T-helper 17 cell (primary cell): ENCODE results near the gene TMEM8B. TPM values are rescaled to one million over a fixed set of nuclear protein-coding genes. Genes with fewer than 3 reads are reported as not detected.

Source experiments
- ATAC-seq: fragments of 150-1000 bp; cut with Tn5 transposase; 2 replicates; pipeline ENCODE4 v1.10.0; 2021; ENCODE audit warnings: mild to moderate bottlenecking, moderate library complexity
- DNase-seq, 3 donors: peaks; one replicate each; pipeline versions ENCODE4 v3.0.0 to v3.0.0-alpha.2; 2020 to 2021
- H3K9me3 ChIP-seq: one replicate; pipeline ENCODE4 v1.7.0; 2013; ENCODE audit warnings: low read length, mild to moderate bottlenecking; ENCODE audit not compliant: control insufficient read depth, poor library complexity, severe bottlenecking
- H3K27ac Mint-ChIP-seq: one replicate; pipeline ENCODE4 v1.8.0; 2022; ENCODE audit warnings: mild to moderate bottlenecking, moderate library complexity, mixed read lengths
- H3K27me3 Mint-ChIP-seq: one replicate; pipeline ENCODE4 v1.8.0; 2022; ENCODE audit warnings: mixed read lengths
- H3K36me3 Mint-ChIP-seq: one replicate; pipeline ENCODE4 v1.8.0; 2022; ENCODE audit warnings: low read depth, mixed read lengths
- H3K4me1 Mint-ChIP-seq: one replicate; pipeline ENCODE4 v1.8.0; 2022; ENCODE audit warnings: mild to moderate bottlenecking, mixed read lengths
- H3K4me3 Mint-ChIP-seq: one replicate; pipeline ENCODE4 v1.8.0; 2022; ENCODE audit warnings: mild to moderate bottlenecking, moderate library complexity, mixed read lengths
- total RNA-seq, 4 donors: library from RNA in 2 of 4; stranded (reverse) in 2 of 4; gene quantifications; one replicate each; pipeline ENCODE4 v1.2.3 and lab custom pipeline; 2022 to 2026

Gene TMEM8B
- total RNA-seq, 2 donors from 2014 or later, result 4.5 to 7.1 TPM

DNA sequence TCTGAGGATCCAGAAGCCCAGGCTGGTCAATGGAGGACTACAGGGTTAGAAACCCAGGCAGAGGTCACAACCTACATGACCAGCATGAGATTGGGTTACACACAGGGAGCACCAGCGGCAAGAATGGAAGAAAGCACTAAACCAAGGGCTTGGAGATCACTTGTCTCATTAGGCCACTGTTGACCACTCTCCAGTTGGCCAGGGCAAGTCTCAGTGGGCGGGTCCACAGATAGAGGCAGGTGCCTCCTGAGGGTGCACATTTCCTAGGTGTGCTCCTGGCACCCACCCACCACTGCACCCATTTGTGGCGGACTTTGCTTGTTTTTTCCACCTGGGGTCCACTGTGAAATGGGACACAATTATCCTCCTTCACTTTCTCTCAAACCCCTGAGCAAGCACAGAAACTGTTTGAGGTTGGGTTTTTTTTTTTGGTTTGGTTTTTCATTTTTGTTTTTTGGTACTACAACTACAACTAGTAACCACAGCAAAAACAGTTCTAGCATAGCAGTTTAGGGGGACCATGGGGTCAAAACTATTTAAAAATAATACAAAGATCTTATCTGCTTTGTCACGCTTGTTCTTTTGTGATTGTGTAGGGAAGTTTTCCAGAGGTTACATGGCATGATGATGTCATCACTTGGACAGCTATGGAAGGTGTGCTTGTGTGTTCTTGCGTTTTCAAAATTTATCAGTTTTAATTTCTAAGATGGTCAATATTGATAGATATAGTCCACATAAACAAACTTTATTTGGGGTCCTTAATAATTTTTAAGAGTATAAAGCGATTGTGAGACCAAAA, 31.5 kb upstream of the TMEM8B start:
- no peak for DNase-seq
- peak overlapping the region; percentile 56 for H3K27ac Mint-ChIP-seq
- H3K4me3 Mint-ChIP-seq, result no peak overlapping the region
- H3K27me3 Mint-ChIP-seq, result no peaks in the 10 kb centered on the region
- no peaks in the 10 kb centered on the region for H3K9me3 ChIP-seq
- no peak for ATAC-seq
- H3K36me3 Mint-ChIP-seq, result peaks cover 15% of the 10 kb centered on the region
- H3K4me1 Mint-ChIP-seq, result peaks cover 24% of the 10 kb centered on the region

GRCh38 chr9:35798658-35799374, 30.2 kb upstream of the TMEM8B start:
- Mint-ChIP-seq H3K27me3 (no peaks in the 10 kb centered on the region), H3K27ac (no peak overlapping the region), H3K4me1 (peaks cover 20% of the 10 kb centered on the region), H3K4me3 (no peak overlapping the region), H3K36me3 (peaks cover 12% of the 10 kb centered on the region)
- ATAC-seq, result no peak
- H3K9me3 ChIP-seq, result no peaks in the 10 kb centered on the region
- DNase-seq, result no peak

GRCh38 chr9:35800530-35800929, 28.5 kb upstream of the TMEM8B start:
- H3K4me1 Mint-ChIP-seq, result peaks cover 12% of the 10 kb centered on the region
- DNase-seq (no peak), ATAC-seq (no peak)
- H3K4me3 Mint-ChIP-seq, result no peak overlapping the region
- H3K27ac Mint-ChIP-seq, result peak overlapping the region; percentile 79
- H3K27me3 Mint-ChIP-seq, result no peaks in the 10 kb centered on the region
- H3K36me3 Mint-ChIP-seq, result peaks cover 12% of the 10 kb centered on the region
- H3K9me3 ChIP-seq, result no peaks in the 10 kb centered on the region

DNA sequence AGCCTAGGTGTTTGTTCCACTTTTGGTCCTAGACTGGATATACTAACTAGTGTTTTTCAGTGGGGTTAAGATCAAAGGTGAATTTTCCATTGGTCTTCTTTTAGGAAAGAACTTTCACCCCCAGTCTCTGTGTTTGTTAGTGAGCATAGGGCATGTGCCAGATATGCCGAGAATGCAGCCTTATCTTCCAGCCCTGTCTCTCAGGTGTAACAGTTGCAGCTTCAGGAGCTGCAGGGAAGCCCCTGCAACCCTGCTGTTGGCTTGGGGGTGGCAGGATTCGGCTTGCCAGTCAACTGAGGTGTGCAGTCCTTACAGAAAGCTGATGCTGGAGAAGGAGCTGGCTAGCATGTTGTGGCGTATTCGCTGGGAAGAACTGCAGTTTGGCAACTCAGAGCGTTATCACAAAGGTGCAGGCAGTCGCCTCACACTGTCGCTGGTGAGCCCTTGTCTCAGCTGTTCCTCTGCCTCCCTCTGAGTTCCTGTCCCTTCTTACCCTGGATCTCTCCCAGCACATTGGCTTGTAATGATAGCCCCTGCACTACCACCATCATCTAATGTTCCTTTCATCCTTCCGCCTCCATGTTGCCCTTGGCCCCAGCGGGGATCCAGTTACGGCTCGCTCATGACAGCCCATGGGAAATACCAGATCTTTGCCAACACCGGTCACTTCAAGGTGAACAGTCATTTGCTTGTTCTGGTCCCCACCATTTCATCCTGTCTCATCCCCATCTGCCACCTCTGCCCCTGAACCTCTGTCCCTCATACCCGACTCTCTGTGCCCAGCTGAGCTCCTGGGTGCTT, 27.5 kb upstream of the TMEM8B start:
- DNase-seq, result no peak
- H3K36me3 Mint-ChIP-seq, result peaks cover 12% of the 10 kb centered on the region

DNA sequence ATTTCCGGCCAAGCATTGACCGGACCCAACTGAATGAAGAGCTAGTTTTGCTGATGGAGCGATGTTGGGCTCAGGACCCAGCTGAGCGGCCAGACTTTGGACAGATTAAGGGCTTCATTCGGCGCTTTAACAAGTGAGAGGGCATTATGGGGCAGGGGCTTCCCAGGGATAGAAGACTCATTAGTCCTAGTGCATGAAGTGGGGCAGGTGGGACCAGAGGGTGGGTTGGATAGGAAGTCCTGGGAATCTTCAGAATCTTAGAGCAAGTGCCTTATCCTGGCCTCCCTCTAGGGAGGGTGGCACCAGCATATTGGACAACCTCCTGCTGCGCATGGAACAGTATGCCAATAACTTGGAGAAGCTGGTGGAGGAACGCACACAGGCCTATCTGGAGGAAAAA, 22.9 kb upstream of the TMEM8B start:
- H3K27me3 Mint-ChIP-seq, result no peaks in the 10 kb centered on the region
- no peak overlapping the region for H3K27ac Mint-ChIP-seq
- no peak for DNase-seq
- no peak for ATAC-seq
- H3K9me3 ChIP-seq, result no peaks in the 10 kb centered on the region
- H3K4me1 Mint-ChIP-seq, result peaks cover 4% of the 10 kb centered on the region
- no peak overlapping the region for H3K4me3 Mint-ChIP-seq
- peaks cover 5% of the 10 kb centered on the region for H3K36me3 Mint-ChIP-seq

More for the DNA sequence above, 27.5 kb upstream of the TMEM8B start:
- H3K4me3 Mint-ChIP-seq, result no peak overlapping the region
- peaks cover 11% of the 10 kb centered on the region for H3K4me1 Mint-ChIP-seq
- H3K9me3 ChIP-seq, result no peaks in the 10 kb centered on the region
- H3K27me3 Mint-ChIP-seq, result no peaks in the 10 kb centered on the region
- no peak for ATAC-seq
- H3K27ac Mint-ChIP-seq, result no peak overlapping the region

DNA sequence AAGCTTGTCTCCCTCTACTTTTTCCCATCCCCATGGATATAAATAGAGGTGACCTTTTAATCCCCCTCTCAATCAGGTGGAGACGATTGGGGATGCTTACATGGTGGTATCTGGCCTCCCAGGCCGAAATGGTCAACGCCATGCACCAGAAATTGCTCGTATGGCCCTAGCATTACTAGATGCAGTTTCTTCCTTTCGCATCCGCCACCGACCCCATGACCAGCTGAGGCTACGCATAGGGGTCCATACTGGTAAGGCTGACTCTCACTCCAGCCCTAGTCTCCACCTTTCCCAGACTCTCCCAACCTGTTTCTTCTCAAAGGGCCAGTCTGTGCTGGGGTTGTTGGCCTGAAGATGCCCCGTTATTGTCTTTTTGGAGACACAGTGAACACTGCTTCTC, 20.6 kb upstream of the TMEM8B start:
- ATAC-seq (no peak), DNase-seq (no peak)
- H3K9me3 ChIP-seq, result no peaks in the 10 kb centered on the region
- H3K27ac Mint-ChIP-seq, result peak overlapping the region; percentile 8
- no peak overlapping the region for H3K4me3 Mint-ChIP-seq
- peaks cover 17% of the 10 kb centered on the region for H3K4me1 Mint-ChIP-seq
- H3K36me3 Mint-ChIP-seq, result no peaks in the 10 kb centered on the region
- no peaks in the 10 kb centered on the region for H3K27me3 Mint-ChIP-seq

- Mint-ChIP-seq H3K27me3 (no peaks in the 10 kb centered on the region), H3K4me1 (peaks cover 22% of the 10 kb centered on the region), H3K36me3 (no peaks in the 10 kb centered on the region), H3K27ac (no peak overlapping the region), H3K4me3 (no peak overlapping the region)
- ATAC-seq, result no peak
- no peak for DNase-seq
- no peaks in the 10 kb centered on the region for H3K9me3 ChIP-seq
These were observed 18.9 kb upstream of the TMEM8B start for GRCh38 chr9:35810122-35810521.

DNA sequence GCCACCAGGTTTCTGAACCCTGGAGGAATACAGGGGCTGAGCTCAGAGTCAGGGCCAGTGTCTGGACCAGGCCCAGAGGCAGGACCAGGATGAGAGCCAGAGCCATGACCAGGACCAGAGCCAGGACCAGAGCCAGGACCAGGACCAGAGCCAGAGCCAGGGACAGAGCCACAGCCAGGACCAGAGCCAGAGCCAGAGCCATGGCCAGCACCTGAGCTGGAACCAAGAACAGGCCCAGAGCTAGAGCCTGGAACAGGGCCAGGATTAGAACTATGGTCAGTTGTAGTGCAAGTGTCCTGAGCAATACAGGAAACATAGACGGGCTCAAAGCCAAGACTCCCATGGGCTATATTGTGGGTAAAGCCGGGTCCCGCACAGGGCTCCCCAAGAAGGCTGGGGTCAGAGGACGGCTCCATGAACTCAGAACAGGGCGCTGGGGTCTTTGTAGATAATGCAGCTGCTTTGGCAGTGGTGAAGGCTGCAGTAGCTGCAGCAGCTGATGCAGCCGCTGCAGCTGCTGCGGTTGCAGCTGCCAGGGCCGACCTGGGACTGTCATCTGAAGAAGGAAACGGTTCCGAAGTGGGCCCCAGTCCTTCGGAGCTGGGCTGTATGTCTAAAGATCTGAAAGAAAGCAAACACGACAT, 17.5 kb upstream of the TMEM8B start:
- Mint-ChIP-seq H3K36me3 (no peaks in the 10 kb centered on the region), H3K4me1 (peaks cover 26% of the 10 kb centered on the region), H3K27ac (peak overlapping the region; percentile 94), H3K27me3 (no peaks in the 10 kb centered on the region), H3K4me3 (peak overlapping the region; percentile 89)
- H3K9me3 ChIP-seq, result no peaks in the 10 kb centered on the region
- no peak for ATAC-seq
- no peak for DNase-seq

DNA sequence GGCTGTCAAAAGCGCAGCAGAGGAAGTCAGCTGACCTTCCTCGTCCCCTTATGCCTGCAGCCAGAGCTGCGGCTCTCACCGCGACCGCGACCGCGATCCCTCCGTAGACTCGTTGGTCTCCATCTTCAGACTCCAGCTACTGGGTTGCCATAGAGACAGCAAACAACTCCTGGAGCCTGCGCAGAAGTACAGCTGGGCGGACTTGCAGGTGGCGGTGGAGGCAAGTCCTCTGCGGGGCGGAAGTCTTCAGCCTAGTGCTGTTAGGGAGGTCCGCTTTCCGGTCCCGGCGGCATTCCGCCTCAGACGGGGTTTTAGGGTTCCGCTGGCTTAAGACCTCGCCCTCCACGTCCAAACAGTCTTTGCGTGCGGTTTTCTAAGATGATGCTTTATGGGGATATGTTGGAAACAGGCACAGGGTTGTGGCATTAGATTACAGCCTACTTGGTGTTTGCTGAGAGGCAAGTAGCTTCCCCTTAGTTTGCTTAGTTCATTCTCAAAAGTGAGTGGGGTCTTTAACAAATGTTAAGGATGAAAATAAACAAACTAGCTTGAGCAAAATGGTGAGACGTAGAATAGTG, 16.9 kb upstream of the TMEM8B start, which contains the start of gene SPAG8:
TSS of gene SPAG8 (minus strand) at position 238 of the 578 bp plus-strand sequence. CDS start at position 123, 115 bp downstream.
- Mint-ChIP-seq H3K27ac (peak within 1 kb of the TSS; percentile 94), H3K36me3 (no peaks in the 10 kb centered on the region), H3K4me1 (peaks cover 23% of the 10 kb centered on the region), H3K27me3 (no peaks in the 10 kb centered on the region), H3K4me3 (peak within 1 kb of the TSS; percentile 89)
- DNase-seq (peak; percentile 84 to 95 (median 92)), ATAC-seq (peak; percentile 69)
- no peaks in the 10 kb centered on the region for H3K9me3 ChIP-seq

DNA sequence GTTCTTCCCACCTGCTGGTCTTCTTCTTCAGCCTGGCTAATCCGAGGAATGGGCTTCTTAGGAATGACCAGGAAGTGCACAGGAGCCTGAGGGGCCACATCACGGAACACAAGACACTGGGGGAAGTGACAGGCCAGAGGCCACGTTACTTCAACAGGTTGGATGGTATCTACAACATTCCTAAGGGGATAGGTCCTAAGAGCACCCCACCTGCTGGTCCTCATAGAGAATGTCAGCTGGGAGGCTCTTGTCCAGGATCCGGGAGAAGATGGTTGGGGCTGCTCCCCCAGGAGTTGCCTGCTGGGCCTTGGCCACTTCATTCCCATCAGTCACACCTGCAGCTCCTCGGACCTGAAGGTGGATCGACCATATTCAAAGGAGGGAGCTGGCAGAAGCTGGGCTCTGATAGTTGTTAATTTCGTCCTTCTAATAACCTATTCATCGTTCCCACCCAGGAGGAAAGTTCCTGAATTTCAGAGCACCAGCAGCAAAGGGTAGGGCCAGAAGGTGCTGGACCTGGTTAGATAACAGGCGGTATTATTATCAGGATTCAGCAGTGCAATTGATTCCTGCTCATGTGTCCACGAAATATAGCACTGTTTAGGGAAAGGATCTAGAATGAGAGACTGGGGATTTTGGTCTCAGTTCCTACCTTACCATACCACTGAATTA, 15.5 kb upstream of the TMEM8B start:
- H3K4me1 Mint-ChIP-seq, result peaks cover 29% of the 10 kb centered on the region
- no peaks in the 10 kb centered on the region for H3K36me3 Mint-ChIP-seq

DNA sequence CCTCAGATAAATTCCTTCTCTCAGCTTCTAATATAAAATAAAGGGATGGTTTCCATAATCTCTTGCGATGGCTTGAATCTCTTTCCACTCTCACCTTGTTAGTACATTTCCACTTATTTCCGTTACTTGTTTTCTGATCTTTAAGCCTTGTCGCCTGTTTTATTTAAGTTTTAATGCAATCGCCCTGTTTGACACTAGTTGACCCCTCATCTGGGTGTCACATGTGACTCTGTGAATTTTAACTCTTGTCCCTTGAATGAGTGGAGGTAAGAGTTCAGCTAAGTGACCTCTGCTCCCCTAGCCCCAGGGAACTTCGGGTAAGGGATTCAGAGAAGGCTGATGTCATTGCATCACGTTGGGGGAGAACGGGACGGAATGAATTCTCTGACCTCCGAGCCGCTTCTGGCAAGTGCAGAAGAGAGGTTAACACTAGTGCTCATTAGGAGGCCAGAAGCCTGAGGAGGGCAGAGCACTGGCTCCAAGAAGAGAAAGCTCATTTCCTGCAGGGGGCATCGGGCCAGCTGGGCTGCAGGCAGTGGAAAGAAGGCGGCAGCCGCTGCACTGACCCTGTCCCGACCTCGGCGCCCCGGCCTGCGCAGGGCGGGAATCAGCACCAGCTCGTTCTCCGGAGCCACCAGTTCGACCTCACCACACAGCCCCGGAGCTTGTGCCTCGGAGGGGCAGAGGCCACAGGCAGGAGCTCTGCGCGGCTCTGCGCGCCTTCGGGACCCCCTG, 14.8 kb upstream of the TMEM8B start:
- ATAC-seq (no peak), DNase-seq (no peak)
- H3K4me1 Mint-ChIP-seq, result peaks cover 29% of the 10 kb centered on the region
- H3K27me3 Mint-ChIP-seq, result peaks cover 7% of the 10 kb centered on the region
- H3K27ac Mint-ChIP-seq, result peak overlapping the region; percentile 85
- no peaks in the 10 kb centered on the region for H3K9me3 ChIP-seq
- H3K36me3 Mint-ChIP-seq, result no peaks in the 10 kb centered on the region
- H3K4me3 Mint-ChIP-seq, result peak overlapping the region; percentile 96

More for the DNA sequence above, 15.5 kb upstream of the TMEM8B start:
- DNase-seq (no peak), ATAC-seq (no peak)
- peak overlapping the region; percentile 96 for H3K4me3 Mint-ChIP-seq
- peaks cover 7% of the 10 kb centered on the region for H3K27me3 Mint-ChIP-seq
- H3K9me3 ChIP-seq, result no peaks in the 10 kb centered on the region
- peak overlapping the region; percentile 85 for H3K27ac Mint-ChIP-seq
